RWPE1 (cell line): ENCODE measurements around the gene ANXA11.
A peak's percentile ranks its signal among the peaks of the same experiment; 100 is the strongest.

Experiments used
- CTCF ChIA-PET: fragments of 350-600 bp; sonication (Branson Sonifier 250); formaldehyde crosslinking; extraction: SDS; loops from one replicate; lab custom pipeline; 2021; lab: Yijun Ruan, JAX
- POLR2A ChIA-PET: fragments of 400-600 bp; formaldehyde crosslinking; extraction: SDS; loops from one replicate; lab custom pipeline; 2020; ENCODE audit warnings: antibody characterized with exemption; ENCODE audit not compliant: low non-redundant PET; lab: Yijun Ruan, JAX
- DNase-seq: peaks from one replicate; pipeline ENCODE4 v3.0.0; 2012; ENCODE audit warnings: low spot score
- H3K27ac ChIP-seq: fragments of 450-650 bp; 2 replicates; pipeline ENCODE4 v1.5.1; 2017
- TF ChIP-seq, protein P1 (sequence below): fragments of 450-650 bp; conservative IDR thresholded peaks from 2 replicates; pipeline ENCODE4 v1.5.1; 2017; ENCODE audit warnings: low read depth, mild to moderate bottlenecking

The ANXA11 gene

DNA sequence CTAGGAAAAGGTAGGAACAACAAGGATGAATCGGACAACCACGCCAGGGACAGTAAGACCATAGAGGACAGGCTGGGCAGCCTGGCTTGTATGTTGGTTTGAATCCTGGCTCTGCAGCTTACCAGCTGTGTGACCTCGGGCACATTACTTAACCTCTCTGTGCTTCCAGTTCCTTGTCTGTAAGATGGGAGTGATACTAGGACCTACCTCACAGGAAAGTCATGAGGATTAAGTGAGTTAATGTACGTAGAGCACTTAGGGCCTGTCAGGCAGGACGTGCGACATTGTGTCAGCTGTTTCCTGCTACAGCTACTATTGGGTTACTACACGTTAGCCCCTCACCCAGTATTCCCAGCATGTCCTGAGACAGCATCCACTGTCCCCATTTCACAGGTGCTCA is 40.7 kb downstream of the ANXA11 start:
- TF ChIP-seq, protein P1, sequence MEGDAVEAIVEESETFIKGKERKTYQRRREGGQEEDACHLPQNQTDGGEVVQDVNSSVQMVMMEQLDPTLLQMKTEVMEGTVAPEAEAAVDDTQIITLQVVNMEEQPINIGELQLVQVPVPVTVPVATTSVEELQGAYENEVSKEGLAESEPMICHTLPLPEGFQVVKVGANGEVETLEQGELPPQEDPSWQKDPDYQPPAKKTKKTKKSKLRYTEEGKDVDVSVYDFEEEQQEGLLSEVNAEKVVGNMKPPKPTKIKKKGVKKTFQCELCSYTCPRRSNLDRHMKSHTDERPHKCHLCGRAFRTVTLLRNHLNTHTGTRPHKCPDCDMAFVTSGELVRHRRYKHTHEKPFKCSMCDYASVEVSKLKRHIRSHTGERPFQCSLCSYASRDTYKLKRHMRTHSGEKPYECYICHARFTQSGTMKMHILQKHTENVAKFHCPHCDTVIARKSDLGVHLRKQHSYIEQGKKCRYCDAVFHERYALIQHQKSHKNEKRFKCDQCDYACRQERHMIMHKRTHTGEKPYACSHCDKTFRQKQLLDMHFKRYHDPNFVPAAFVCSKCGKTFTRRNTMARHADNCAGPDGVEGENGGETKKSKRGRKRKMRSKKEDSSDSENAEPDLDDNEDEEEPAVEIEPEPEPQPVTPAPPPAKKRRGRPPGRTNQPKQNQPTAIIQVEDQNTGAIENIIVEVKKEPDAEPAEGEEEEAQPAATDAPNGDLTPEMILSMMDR = no peak
- CTCF ChIA-PET = interaction anchor here (0.5 to 2.0 kb wide), 6 partner anchors 21 to 930 kb away, joined by 3 to 7 read pairs (median 4); no protein-coding TSS in a partner anchor
- DNase-seq = no peak
- POLR2A ChIA-PET = interaction anchor here (0.6 to 1.0 kb wide), 2 partner anchors 39 to 48 kb away, joined by 3 to 4 read pairs; no protein-coding TSS in a partner anchor
- H3K27ac ChIP-seq = peak overlapping the region; percentile 66

DNA sequence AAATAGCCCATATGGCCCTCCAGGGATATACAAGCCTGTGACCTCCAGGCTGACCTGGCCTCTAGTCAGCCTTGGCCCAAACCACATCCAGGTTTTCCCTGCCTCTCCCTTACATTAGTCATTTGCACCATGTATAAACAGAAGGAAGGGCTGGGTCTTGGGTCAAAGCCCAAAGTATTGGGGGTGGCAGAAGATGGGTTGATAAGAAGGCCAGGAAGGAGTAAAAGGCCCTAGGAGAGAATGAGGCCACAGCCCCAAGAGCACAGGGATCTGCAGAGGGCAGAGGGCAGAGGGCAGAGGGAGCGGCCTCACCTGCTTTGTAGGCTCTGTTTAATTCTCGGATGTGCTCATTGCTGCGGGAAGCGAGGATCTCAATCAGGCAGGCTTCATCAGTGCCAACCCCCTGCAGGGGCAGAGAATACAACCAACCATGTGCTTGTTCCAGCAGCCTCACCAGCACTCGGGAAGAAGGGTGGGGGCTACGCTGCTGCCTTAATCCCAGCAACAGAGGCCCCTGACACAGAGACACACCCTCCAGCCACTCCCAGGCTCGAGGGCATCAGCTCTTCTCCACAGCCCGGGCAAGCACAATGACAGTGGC is 41.5 kb downstream of the ANXA11 start:
- ChIA-PET POLR2A (interaction anchor here (1.0 kb wide), 1 partner anchor 49 kb away, joined by 3 read pairs; no protein-coding TSS in a partner anchor), CTCF (no interaction called here)
- peak; percentile 55 for DNase-seq
- H3K27ac ChIP-seq = peak overlapping the region; percentile 66
- TF ChIP-seq, protein P1 = no peak

DNA sequence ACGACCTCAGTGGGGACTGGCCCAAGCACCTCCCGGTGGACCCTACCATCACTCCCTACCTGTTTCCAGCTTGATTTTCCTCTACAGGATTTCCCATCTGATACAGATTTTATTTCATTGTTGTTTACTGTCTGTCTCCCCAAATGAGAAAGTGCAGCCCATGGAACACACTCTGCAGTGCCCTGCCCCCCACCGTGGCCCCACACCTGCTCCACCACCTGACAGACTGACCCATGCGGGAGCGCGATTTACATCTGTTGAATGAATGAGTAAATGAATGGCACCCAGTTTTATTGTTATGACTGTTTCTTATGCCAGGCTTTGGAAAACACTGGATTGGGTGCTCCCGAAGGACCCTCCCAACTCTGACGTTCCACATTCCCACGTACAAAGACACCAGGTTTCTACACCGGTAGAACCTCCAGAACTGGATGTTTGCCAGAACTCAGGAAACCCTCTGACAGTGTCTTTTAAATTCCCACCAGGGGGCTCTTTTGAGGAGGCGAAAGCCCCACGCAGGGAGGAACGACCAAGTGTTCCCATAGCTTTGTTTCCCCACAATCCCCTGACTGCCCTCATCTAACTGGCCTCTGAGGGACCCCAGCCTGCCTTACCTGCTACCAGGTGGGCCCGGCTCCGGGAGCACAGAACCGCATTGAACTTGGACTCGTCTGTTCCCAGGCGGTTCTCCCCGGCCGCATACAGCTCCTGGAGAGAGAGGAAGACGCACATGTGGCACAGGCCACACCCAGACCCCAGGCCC is 43.8 kb downstream of the ANXA11 start:
- no peak overlapping the region for H3K27ac ChIP-seq
- CTCF ChIA-PET = interaction anchor here (0.5 to 1.6 kb wide), 4 partner anchors 16 to 587 kb away, joined by 3 to 4 read pairs (median 4); no protein-coding TSS in a partner anchor
- TF ChIP-seq, protein P1 = no peak
- POLR2A ChIA-PET = no interaction called here
- DNase-seq = no peak

DNA sequence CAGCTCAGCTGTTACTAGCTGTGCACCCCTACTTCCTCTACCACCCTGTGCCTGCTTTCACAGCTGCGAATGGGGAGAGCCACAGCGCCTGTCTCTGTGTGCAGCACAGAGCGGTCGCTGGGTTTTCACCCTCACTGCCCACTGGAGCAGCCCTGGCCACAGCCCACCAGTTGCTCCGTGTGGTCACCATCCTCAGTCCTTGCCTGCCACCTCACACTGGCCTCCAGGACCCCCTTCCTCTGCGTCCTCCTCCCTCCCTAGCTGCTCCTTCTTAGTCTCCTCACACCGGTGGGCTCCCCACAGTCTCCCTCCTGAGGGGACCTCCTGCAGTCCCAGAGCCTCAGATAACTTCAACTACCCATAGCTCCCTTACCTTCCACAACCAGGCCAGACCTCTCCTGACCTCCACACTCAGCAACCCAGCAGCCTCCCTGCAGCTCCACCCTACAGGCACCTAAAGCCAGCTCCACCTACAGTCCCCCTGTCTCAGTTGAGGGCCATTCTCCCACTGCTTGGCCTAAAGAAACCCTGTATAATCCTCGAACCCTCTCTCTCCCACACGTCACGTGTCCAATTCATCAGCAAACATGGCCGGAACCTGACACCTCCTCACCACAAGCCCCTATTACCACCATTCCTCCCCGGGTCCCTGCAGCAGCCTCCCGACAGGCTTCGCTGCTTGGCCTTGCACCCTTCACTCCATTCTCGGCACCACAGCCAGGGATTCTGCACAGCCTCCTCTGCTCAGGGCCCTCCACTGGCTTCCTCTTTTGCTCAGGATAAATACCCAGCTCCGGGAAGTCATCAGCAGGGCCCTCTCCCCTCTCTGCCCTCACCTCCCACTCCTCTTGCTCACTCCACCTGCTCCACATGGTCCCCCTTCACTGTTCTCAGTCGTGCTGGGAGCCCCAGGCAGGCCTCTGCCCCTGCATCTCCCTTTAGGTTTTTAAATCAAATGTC is 44.7 kb downstream of the ANXA11 start:
- CTCF ChIA-PET = interaction anchor here (0.6 to 1.6 kb wide), 5 partner anchors 16 to 49 kb away, joined by 3 to 4 read pairs (median 3); no protein-coding TSS in a partner anchor
- no peak overlapping the region; the same call in 1 of the 2 replicates for H3K27ac ChIP-seq
- no peak for DNase-seq
- TF ChIP-seq, protein P1 = no peak
- POLR2A ChIA-PET = no interaction called here

DNA sequence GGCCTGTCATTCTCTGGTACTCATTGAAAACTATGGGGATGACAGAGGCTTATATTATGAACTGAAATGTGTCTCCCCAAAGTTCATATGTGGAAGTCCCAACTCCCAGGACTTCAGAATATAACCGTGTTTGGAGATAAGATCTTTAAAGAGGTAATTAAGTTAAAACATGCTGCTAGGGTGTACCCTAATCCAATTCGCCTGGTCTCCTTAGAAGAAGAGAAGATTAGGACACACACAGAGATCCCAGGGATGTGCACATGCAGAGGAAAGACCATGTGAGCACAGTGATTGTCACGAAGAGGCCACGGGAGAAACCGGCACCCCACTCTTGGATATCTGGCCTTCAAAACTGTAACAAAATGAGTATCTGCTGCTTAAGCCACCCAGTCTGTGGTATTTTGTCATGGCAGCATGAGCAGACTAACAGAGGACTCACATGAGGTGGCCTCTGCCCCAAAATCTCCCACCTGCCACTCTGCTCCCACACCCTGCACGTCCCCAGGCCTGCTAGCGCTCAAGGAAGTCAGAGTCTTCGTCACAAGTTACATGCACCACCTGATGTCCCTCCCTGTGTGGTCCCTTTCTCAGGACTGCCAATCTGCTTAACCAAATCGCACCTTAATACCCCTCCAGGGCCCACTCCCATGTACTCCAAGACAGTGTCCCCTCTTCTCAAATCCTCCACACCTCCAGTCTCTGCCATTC is 46.0 kb downstream of the ANXA11 start:
- ChIA-PET CTCF (interaction anchor here (0.6 to 0.7 kb wide), 3 partner anchors 15 to 100 kb away, joined by 3 to 4 read pairs (median 3); no protein-coding TSS in a partner anchor), POLR2A (interaction anchor here (1.2 kb wide), 1 partner anchor 48 kb away, joined by 5 read pairs; no protein-coding TSS in a partner anchor)
- no peak for DNase-seq
- peak overlapping the region; percentile 97 for H3K27ac ChIP-seq
- TF ChIP-seq, protein P1 = no peak
